Measurements from ENCODE around the gene ARL16. TPM values are rescaled to one million over a fixed set of nuclear protein-coding genes. Genes with fewer than 3 reads are reported as not detected.

The ARL16 gene
- total RNA-seq, 1 experiment from 2014 or later = 46.7 TPM

GRCh38 chr17:81683584-81684441 is at the start of gene ARL16, which contains the start of gene HGS (continued):
- TF ChIP-seq ARID4B (CRISPR knock-in tag; IDR thresholded peaks at IDR 0.05; ENCODE audit: borderline replicate concordance) (peak; percentile 73; the same call in 1 of the 2 replicates), ZNF232 (CRISPR knock-in tag; IDR thresholded peaks at IDR 0.05) (no peak), E2F5 (CRISPR knock-in tag; IDR thresholded peaks at IDR 0.05) (no peak), STAT6 (CRISPR knock-in tag; conservative IDR thresholded peaks at IDR 0.05; ENCODE audit: low read depth) (no peak), NR3C1 (CRISPR knock-in tag; conservative IDR thresholded peaks at IDR 0.05; ENCODE audit: low read depth) (no peak), FOXP4 (CRISPR knock-in tag; IDR thresholded peaks at IDR 0.05) (no peak), ZNF263 (CRISPR knock-in tag; IDR thresholded peaks at IDR 0.05; ENCODE audit: low read depth) (no peak), E2F1 (CRISPR knock-in tag; IDR thresholded peaks at IDR 0.05) (no peak), PRDM15 (CRISPR knock-in tag; IDR thresholded peaks at IDR 0.05) (no peak), CREB1 (CRISPR knock-in tag; IDR thresholded peaks at IDR 0.05) (no peak), ATF6 (CRISPR knock-in tag; IDR thresholded peaks at IDR 0.05) (no peak), USF2 (CRISPR knock-in tag; IDR thresholded peaks at IDR 0.05) (no peak), TEAD1 (CRISPR knock-in tag; IDR thresholded peaks at IDR 0.05) (peak; percentile 71; the same call in 1 of the 2 replicates), JUN (CRISPR knock-in tag; IDR thresholded peaks at IDR 0.05) (no peak), NFYB (CRISPR knock-in tag; conservative IDR thresholded peaks at IDR 0.05; ENCODE audit: low read depth) (peak; percentile 94), RORB (CRISPR knock-in tag; IDR thresholded peaks at IDR 0.05) (no peak), TEAD4 (CRISPR knock-in tag; IDR thresholded peaks at IDR 0.05) (0 out of 2 replicates have a peak, but pooled peaks have one; percentile 34), JAZF1 (CRISPR knock-in tag; IDR thresholded peaks at IDR 0.05) (no peak), SMAD3 (CRISPR knock-in tag; IDR thresholded peaks at IDR 0.05; ENCODE audit: borderline replicate concordance) (no peak)
